Liver (tissue), 9 donors: Measurements from ENCODE around the gene TMCO2. TPM values are rescaled to one million over a fixed set of nuclear protein-coding genes. Genes with fewer than 3 reads are reported as not detected.

Source experiments
- DNase-seq: peaks from one replicate; pipeline ENCODE4 v3.0.0-alpha.2; 2017; ENCODE audit warnings: low spot score
- H3K27ac ChIP-seq, 2 donors: one replicate each; pipeline ENCODE4 v1.7.0; 2013; ENCODE audit warnings: inconsistent platforms in 2 of 2, low read length in 2 of 2, control low read depth in 1 of 2, low read depth in 1 of 2, mild to moderate bottlenecking in 1 of 2
- H3K27me3 ChIP-seq, 4 donors: one replicate each; pipeline versions ENCODE4 v1.6.1 to v1.7.0; 2013; ENCODE audit warnings: low read length in 3 of 4, inconsistent platforms in 1 of 4, mild to moderate bottlenecking in 1 of 4, moderate library complexity in 1 of 4; ENCODE audit not compliant: control insufficient read depth in 4 of 4, insufficient read depth in 4 of 4
- H3K36me3 ChIP-seq, 4 donors: one replicate each; pipeline versions ENCODE4 v1.6.1 to v1.7.0; 2013; ENCODE audit warnings: low read length in 3 of 4, mild to moderate bottlenecking in 3 of 4, low read depth in 1 of 4, moderate library complexity in 1 of 4; ENCODE audit not compliant: control insufficient read depth in 4 of 4, insufficient read depth in 3 of 4
- H3K4me1 ChIP-seq, 4 donors: one replicate each; pipeline versions ENCODE4 v1.6.1 to v1.7.0; 2013; ENCODE audit warnings: low read length in 3 of 4, mild to moderate bottlenecking in 3 of 4, moderate library complexity in 1 of 4; ENCODE audit not compliant: control insufficient read depth in 4 of 4, insufficient read depth in 4 of 4
- H3K4me3 ChIP-seq, 3 donors: one replicate each; pipeline versions ENCODE4 v1.6.1 to v1.7.0; 2013; ENCODE audit warnings: low read length in 3 of 3, control low read depth in 1 of 3, low read depth in 1 of 3, mild to moderate bottlenecking in 1 of 3
- H3K9ac ChIP-seq, 2 donors: one replicate each; pipeline ENCODE4 v1.7.0; 2013; ENCODE audit warnings: low read length in 2 of 2, mild to moderate bottlenecking in 2 of 2, moderate library complexity in 2 of 2, control low read depth in 1 of 2, low read depth in 1 of 2
- H3K9me3 ChIP-seq, 4 donors: one replicate each; pipeline versions ENCODE4 v1.6.1 to v1.7.0; 2013; ENCODE audit warnings: low read length in 3 of 4; ENCODE audit not compliant: control insufficient read depth in 4 of 4
- EGR1 ChIP-seq, 2 donors: IDR thresholded peaks; 2 replicates each; pipeline ENCODE4 v1.6.1; 2016 to 2018; ENCODE audit warnings: antibody characterized with exemption in 2 of 2, low read depth in 2 of 2
- FOXA1 ChIP-seq: IDR thresholded peaks from 2 replicates; pipeline ENCODE4 v1.6.1; 2016; ENCODE audit warnings: antibody characterized with exemption
- FOXA2 ChIP-seq: IDR thresholded peaks from 2 replicates; pipeline ENCODE4 v1.6.1; 2016; ENCODE audit warnings: antibody characterized with exemption
- GABPA ChIP-seq, 2 donors: IDR thresholded peaks in 1 of 2; conservative IDR thresholded peaks in 1 of 2; 2 replicates each; pipeline ENCODE4 v1.6.1; 2016; ENCODE audit warnings: antibody characterized with exemption in 2 of 2, mild to moderate bottlenecking in 1 of 2, moderate library complexity in 1 of 2
- HNF4A ChIP-seq, 2 donors: conservative IDR thresholded peaks; 2 replicates each; pipeline ENCODE4 v1.6.1; 2016; ENCODE audit warnings: antibody characterized with exemption in 2 of 2, mild to moderate bottlenecking in 2 of 2
- HNF4G ChIP-seq: IDR thresholded peaks from 2 replicates; pipeline ENCODE4 v1.6.1; 2016; ENCODE audit warnings: antibody characterized with exemption
- JUND ChIP-seq, 2 donors: IDR thresholded peaks; 2 replicates each; pipeline ENCODE4 v1.6.1; 2016; ENCODE audit warnings: antibody characterized with exemption in 2 of 2
- NR2F2 ChIP-seq: IDR thresholded peaks from 2 replicates; pipeline ENCODE4 v1.6.1; 2016; ENCODE audit warnings: antibody characterized with exemption
- RAD21 ChIP-seq, 2 donors: IDR thresholded peaks; 2 replicates each; pipeline ENCODE4 v1.6.1; 2016; ENCODE audit warnings: antibody characterized with exemption in 2 of 2, mild to moderate bottlenecking in 2 of 2
- RXRA ChIP-seq, 2 donors: IDR thresholded peaks; 2 replicates each; pipeline ENCODE4 v1.6.1; 2017 to 2018; ENCODE audit warnings: antibody characterized with exemption in 2 of 2, mild to moderate bottlenecking in 1 of 2
- SP1 ChIP-seq: IDR thresholded peaks from 2 replicates; pipeline ENCODE4 v1.6.1; 2018; ENCODE audit warnings: antibody characterized with exemption, mild to moderate bottlenecking
- TAF1 ChIP-seq: conservative IDR thresholded peaks from 2 replicates; pipeline ENCODE4 v1.6.1; 2016; ENCODE audit warnings: antibody characterized with exemption, mild to moderate bottlenecking
- YY1 ChIP-seq: IDR thresholded peaks from 2 replicates; pipeline ENCODE4 v1.6.1; 2016; ENCODE audit warnings: antibody characterized with exemption, mild to moderate bottlenecking
- WGBS: extraction: QIAGEN DNeasy Blood & Tissue Kit; methylation state at CpG from one replicate; pipeline ENCODE4 v1.1.7; 2013; 5-methylcytosine and 5-hydroxymethylcytosine counted together
- polyA plus RNA-seq, 2 donors: library from polyadenylated mRNA; stranded (reverse) in 1 of 2; unstranded in 1 of 2; fragments of 200-250 nt in 1 of 2; fragments of >200 nt in 1 of 2; fragmentation: Nextera tagmentation in 1 of 2; extraction: Ambion mirVana in 1 of 2; gene quantifications; one replicate each; pipeline versions ENCODE4 v1.2.1 to v1.2.3, GENCODE V29; 2013 to 2015
- total RNA-seq, 2 donors: library from RNA; depleted of rRNA; stranded (reverse); fragments of >200 nt; gene quantifications; one replicate each; pipeline ENCODE4 v1.2.3, GENCODE V29; 2014
- TF ChIP-seq, protein P1 (sequence below): IDR thresholded peaks from 2 replicates; pipeline ENCODE4 v1.6.1; 2016; ENCODE audit warnings: antibody characterized with exemption
- TF ChIP-seq, protein P2 (sequence below): IDR thresholded peaks from 2 replicates; pipeline ENCODE4 v1.6.1; 2016; ENCODE audit warnings: antibody characterized with exemption
- TF ChIP-seq, protein P3 (sequence below): fragments of 150-350 bp; IDR thresholded peaks from 2 replicates; pipeline ENCODE4 v1.5.1; 2017; ENCODE audit warnings: improper control_type of control experiment, low read depth, low read length; ENCODE audit not compliant: missing input control
- TF ChIP-seq, protein P4 (sequence below): IDR thresholded peaks from 2 replicates; pipeline ENCODE4 v1.6.1; 2016; ENCODE audit warnings: antibody characterized with exemption, mild to moderate bottlenecking
- TF ChIP-seq, protein P5 (sequence below): IDR thresholded peaks from 2 replicates; pipeline ENCODE4 v1.6.1; 2016; ENCODE audit warnings: antibody characterized with exemption
- donor health status: healthy.
- donor health status: healthy.
- donor health status: healthy.
- donor health status: healthy.
- donor health status: healthy.

Gene TMCO2
- total and polyA plus RNA-seq, 4 donors = not detected

DNA sequence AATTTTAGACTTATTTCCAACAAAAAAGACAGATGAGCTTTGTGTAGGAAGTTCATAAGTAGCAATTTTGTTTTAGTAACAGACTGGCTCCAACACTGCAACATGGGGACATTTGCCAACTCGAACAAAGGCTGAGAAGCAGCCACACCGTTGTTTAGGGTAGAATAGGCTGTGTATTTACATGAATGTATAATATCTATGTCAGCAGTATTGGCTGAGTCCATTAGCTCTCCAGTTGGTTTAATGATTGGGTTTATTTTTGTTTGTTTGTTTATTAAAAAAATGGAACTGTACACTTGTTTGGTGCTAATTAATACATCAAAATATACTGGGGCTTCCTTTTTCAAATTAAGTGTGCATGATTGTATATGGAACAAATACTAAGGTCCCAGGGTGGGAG lies 7.3 kb upstream of the TMCO2 start:
- WGBS = 97% methylated on average over 2 of the region's 2 CpGs
- Histone ChIP-seq H3K9ac (no peak overlapping the region), H3K4me1 (no peaks in the 10 kb centered on the region), H3K27ac (no peak overlapping the region), H3K9me3 (no peaks in the 10 kb centered on the region), H3K27me3 (no peaks in the 10 kb centered on the region), H3K4me3 (no peak overlapping the region), H3K36me3 (peaks cover 0 to 27% (median 16%) of the 10 kb centered on the region in 4 donors)
- no peak for DNase-seq
- TF ChIP-seq EGR1 (IDR thresholded peaks at IDR 0.05; ENCODE audit: low read depth in 2 of 2) (no peak), NR2F2 (no peak)
- TF ChIP-seq, protein P1, sequence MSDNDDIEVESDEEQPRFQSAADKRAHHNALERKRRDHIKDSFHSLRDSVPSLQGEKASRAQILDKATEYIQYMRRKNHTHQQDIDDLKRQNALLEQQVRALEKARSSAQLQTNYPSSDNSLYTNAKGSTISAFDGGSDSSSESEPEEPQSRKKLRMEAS = no peak

DNA sequence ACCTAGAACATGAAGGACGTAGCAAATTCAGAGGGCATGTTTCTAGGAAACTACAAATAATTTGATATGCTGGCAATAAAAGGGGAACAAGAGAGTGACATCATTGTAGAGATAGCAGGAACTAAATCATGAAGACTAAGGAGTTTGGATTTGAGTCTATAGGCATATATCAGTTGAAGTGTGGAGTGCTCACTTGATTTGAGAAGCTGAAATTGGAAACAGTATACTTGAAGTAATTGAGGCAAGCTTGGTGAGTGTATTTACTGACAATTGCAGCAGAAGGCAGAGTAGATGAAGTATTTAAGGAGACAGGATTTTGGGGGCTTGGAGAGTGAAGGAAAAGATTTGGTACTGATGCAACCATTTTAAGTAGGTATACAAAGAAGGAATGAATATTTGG lies 6.4 kb upstream of the TMCO2 start:
- Histone ChIP-seq H3K4me3 (no peak overlapping the region), H3K9me3 (no peaks in the 10 kb centered on the region), H3K27ac (no peak overlapping the region), H3K4me1 (no peaks in the 10 kb centered on the region), H3K9ac (no peak overlapping the region), H3K27me3 (no peaks in the 10 kb centered on the region), H3K36me3 (peaks cover 0 to 17% (median 8%) of the 10 kb centered on the region in 4 donors)
- 86% methylated on average over 1 of the region's 1 CpG for WGBS
- TF ChIP-seq, protein P2, sequence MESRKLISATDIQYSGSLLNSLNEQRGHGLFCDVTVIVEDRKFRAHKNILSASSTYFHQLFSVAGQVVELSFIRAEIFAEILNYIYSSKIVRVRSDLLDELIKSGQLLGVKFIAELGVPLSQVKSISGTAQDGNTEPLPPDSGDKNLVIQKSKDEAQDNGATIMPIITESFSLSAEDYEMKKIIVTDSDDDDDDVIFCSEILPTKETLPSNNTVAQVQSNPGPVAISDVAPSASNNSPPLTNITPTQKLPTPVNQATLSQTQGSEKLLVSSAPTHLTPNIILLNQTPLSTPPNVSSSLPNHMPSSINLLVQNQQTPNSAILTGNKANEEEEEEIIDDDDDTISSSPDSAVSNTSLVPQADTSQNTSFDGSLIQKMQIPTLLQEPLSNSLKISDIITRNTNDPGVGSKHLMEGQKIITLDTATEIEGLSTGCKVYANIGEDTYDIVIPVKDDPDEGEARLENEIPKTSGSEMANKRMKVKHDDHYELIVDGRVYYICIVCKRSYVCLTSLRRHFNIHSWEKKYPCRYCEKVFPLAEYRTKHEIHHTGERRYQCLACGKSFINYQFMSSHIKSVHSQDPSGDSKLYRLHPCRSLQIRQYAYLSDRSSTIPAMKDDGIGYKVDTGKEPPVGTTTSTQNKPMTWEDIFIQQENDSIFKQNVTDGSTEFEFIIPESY = no peak
- TF ChIP-seq FOXA2 (no peak), JUND (IDR thresholded peaks at IDR 0.05) (no peak), RAD21 (IDR thresholded peaks at IDR 0.05) (no peak), EGR1 (IDR thresholded peaks at IDR 0.05; ENCODE audit: low read depth in 2 of 2) (no peak), HNF4G (no peak), GABPA (IDR thresholded peaks at IDR 0.05 in 1 of 2, conservative IDR thresholded peaks at IDR 0.05 in 1 of 2) (no peak), FOXA1 (no peak), YY1 (no peak), SP1 (no peak), HNF4A (conservative IDR thresholded peaks at IDR 0.05) (no peak), NR2F2 (no peak), RXRA (IDR thresholded peaks at IDR 0.05) (no peak), TAF1 (no peak)
- TF ChIP-seq, protein P3, sequence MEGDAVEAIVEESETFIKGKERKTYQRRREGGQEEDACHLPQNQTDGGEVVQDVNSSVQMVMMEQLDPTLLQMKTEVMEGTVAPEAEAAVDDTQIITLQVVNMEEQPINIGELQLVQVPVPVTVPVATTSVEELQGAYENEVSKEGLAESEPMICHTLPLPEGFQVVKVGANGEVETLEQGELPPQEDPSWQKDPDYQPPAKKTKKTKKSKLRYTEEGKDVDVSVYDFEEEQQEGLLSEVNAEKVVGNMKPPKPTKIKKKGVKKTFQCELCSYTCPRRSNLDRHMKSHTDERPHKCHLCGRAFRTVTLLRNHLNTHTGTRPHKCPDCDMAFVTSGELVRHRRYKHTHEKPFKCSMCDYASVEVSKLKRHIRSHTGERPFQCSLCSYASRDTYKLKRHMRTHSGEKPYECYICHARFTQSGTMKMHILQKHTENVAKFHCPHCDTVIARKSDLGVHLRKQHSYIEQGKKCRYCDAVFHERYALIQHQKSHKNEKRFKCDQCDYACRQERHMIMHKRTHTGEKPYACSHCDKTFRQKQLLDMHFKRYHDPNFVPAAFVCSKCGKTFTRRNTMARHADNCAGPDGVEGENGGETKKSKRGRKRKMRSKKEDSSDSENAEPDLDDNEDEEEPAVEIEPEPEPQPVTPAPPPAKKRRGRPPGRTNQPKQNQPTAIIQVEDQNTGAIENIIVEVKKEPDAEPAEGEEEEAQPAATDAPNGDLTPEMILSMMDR = no peak
- TF ChIP-seq, protein P1 = no peak
- TF ChIP-seq, protein P4, sequence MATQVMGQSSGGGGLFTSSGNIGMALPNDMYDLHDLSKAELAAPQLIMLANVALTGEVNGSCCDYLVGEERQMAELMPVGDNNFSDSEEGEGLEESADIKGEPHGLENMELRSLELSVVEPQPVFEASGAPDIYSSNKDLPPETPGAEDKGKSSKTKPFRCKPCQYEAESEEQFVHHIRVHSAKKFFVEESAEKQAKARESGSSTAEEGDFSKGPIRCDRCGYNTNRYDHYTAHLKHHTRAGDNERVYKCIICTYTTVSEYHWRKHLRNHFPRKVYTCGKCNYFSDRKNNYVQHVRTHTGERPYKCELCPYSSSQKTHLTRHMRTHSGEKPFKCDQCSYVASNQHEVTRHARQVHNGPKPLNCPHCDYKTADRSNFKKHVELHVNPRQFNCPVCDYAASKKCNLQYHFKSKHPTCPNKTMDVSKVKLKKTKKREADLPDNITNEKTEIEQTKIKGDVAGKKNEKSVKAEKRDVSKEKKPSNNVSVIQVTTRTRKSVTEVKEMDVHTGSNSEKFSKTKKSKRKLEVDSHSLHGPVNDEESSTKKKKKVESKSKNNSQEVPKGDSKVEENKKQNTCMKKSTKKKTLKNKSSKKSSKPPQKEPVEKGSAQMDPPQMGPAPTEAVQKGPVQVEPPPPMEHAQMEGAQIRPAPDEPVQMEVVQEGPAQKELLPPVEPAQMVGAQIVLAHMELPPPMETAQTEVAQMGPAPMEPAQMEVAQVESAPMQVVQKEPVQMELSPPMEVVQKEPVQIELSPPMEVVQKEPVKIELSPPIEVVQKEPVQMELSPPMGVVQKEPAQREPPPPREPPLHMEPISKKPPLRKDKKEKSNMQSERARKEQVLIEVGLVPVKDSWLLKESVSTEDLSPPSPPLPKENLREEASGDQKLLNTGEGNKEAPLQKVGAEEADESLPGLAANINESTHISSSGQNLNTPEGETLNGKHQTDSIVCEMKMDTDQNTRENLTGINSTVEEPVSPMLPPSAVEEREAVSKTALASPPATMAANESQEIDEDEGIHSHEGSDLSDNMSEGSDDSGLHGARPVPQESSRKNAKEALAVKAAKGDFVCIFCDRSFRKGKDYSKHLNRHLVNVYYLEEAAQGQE = no peak
- TF ChIP-seq, protein P5, sequence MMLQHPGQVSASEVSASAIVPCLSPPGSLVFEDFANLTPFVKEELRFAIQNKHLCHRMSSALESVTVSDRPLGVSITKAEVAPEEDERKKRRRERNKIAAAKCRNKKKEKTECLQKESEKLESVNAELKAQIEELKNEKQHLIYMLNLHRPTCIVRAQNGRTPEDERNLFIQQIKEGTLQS = no peak
- no peak for DNase-seq
